NT2/D1 (cell line): ENCODE measurements around the gene TMEM74B.

Experiments
- SUZ12 ChIP-seq: IDR thresholded peaks from 2 replicates; pipeline ENCODE4 v1.6.1; 2011; ENCODE audit not compliant: insufficient read length, insufficient read depth; ENCODE audit errors: extremely low read depth
- YY1 ChIP-seq: IDR thresholded peaks from 2 replicates; pipeline ENCODE4 v1.6.1; 2011; ENCODE audit not compliant: insufficient read length, insufficient read depth
- ZNF274 ChIP-seq: IDR thresholded peaks from 2 replicates; pipeline ENCODE4 v1.6.1; 2011; ENCODE audit warnings: mild to moderate bottlenecking, low read depth, low read length

DNA sequence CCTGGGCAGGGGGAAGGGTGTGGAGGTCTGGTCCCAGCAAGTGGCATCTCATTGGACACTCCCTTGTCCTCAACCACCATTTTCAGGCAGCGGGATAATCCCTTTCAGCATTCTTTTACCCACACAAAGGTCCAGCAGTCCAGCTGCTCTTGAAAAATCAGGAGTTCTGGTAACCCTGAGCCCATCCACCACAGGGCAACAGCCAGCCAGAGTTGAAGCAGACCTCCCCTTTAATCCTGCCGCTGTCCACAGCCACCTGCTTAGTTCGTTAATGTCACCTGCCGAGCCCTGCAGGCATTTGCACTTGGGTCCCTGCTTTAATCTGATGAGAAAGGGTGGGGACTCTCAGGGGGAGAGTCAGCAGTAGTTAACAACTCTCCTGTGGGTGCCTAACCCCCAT is 11.1 kb downstream of the TMEM74B start:
- TF ChIP-seq ZNF274 (no peak), YY1 (no peak), SUZ12 (no peak)
